ENCODE results near the gene MCM7. TPM values are rescaled to one million over a fixed set of nuclear protein-coding genes. Genes with fewer than 3 reads are reported as not detected.

MCM7 gene
- polyA plus RNA-seq, 3 donors: 6.9 to 61.1 (median 8.8) TPM

GRCh38 chr7:100118388-100119071 lies 17.3 kb upstream of the MCM7 start:
- no peaks in the 10 kb centered on the region for H3K27me3 ChIP-seq (ENCODE audit: control insufficient read depth in 2 of 2, insufficient read depth in 2 of 2, low read length in 2 of 2)
- Mint-ChIP-seq H3K36me3 (peaks cover 9 to 19% of the 10 kb centered on the region in 2 donors), H3K4me3 (peak overlapping the region; percentile 90 to 98), H3K9me3 (no peaks in the 10 kb centered on the region), H3K27ac (peak overlapping the region; percentile 97 to 99 (median 99)), H3K27me3 (ENCODE audit: low read depth in 3 of 3) (no peaks in the 10 kb centered on the region), H3K4me1 (peaks cover 34% of the 10 kb centered on the region)
- peaks cover 28 to 33% of the 10 kb centered on the region in 2 donors for H3K4me1 ChIP-seq (ENCODE audit: control insufficient read depth in 1 of 2, insufficient read depth in 2 of 2, low read length in 2 of 2)
- peaks cover 7 to 8% of the 10 kb centered on the region in 2 donors for H3K36me3 ChIP-seq (replicated peaks in 1 of 2; ENCODE audit: control insufficient read depth in 1 of 2, insufficient read depth in 2 of 2, low read length in 2 of 2)
- H3K4me3 ChIP-seq (replicated peaks in 1 of 3; ENCODE audit: low read depth in 2 of 3, low read length in 3 of 3): peak overlapping the region; percentile 53 to 91 (median 89)
- H3K9me3 ChIP-seq (replicated peaks in 1 of 2; ENCODE audit: control insufficient read depth in 1 of 2, insufficient read depth in 1 of 2, low read length in 2 of 2): no peaks in the 10 kb centered on the region
- no peaks in the 10 kb centered on the region for H4K20me1 ChIP-seq (ENCODE audit: insufficient read depth, low read length)
- TF ChIP-seq CTCF (IDR thresholded peaks at IDR 0.05): no peak
- no peak for DNase-seq
- H3K9ac ChIP-seq (ENCODE audit: insufficient read depth, low read length, poor library complexity, severe bottlenecking): peak overlapping the region; percentile 72
- peak overlapping the region; percentile 98 for H3K4me2 ChIP-seq (replicated peaks; ENCODE audit: extremely low read depth, low read length, poor library complexity, severe bottlenecking)
- H2AFZ ChIP-seq (ENCODE audit: insufficient read depth, low read depth, low read length, poor library complexity, severe bottlenecking): peak overlapping the region; percentile 91
- 22% methylated on average over 16 of the region's 18 CpGs for WGBS (ENCODE audit: insufficient coverage)
- H3K79me2 ChIP-seq (ENCODE audit: insufficient read depth, low read length): peaks cover 15% of the 10 kb centered on the region
- intact Hi-C loops (cut with micrococcal nuclease): loop anchor here in 1 of 2 donors (1.0 kb wide), 1 partner anchor 9 kb away; no protein-coding TSS in a partner anchor
- H3K27ac ChIP-seq (ENCODE audit: low read depth in 1 of 2, low read length in 2 of 2): peak overlapping the region; percentile 68 to 91

GRCh38 chr7:100115026-100115425 lies 13.8 kb upstream of the MCM7 start:
- H3K27me3 ChIP-seq (ENCODE audit: control insufficient read depth in 2 of 2, insufficient read depth in 2 of 2, low read length in 2 of 2): no peaks in the 10 kb centered on the region
- no peaks in the 10 kb centered on the region for H4K20me1 ChIP-seq (ENCODE audit: insufficient read depth, low read length)
- H2AFZ ChIP-seq (ENCODE audit: insufficient read depth, low read depth, low read length, poor library complexity, severe bottlenecking): no peak overlapping the region
- peaks cover 11% of the 10 kb centered on the region for H3K79me2 ChIP-seq (ENCODE audit: insufficient read depth, low read length)
- Mint-ChIP-seq H3K27me3 (ENCODE audit: low read depth in 3 of 3) (no peaks in the 10 kb centered on the region), H3K36me3 (peaks cover 30 to 51% of the 10 kb centered on the region in 2 donors), H3K27ac (peak overlapping the region in 1 of 7 donors; percentile 53), H3K9me3 (no peaks in the 10 kb centered on the region), H3K4me3 (no peak overlapping the region), H3K4me1 (peaks cover 23% of the 10 kb centered on the region)
- H3K9me3 ChIP-seq (replicated peaks in 1 of 2; ENCODE audit: control insufficient read depth in 1 of 2, insufficient read depth in 1 of 2, low read length in 2 of 2): no peaks in the 10 kb centered on the region
- WGBS (ENCODE audit: insufficient coverage): 98% methylated on average over 6 of the region's 7 CpGs
- H3K36me3 ChIP-seq (replicated peaks in 1 of 2; ENCODE audit: control insufficient read depth in 1 of 2, insufficient read depth in 2 of 2, low read length in 2 of 2): peaks cover 34 to 40% of the 10 kb centered on the region in 2 donors
- no peak overlapping the region for H3K4me3 ChIP-seq (replicated peaks in 1 of 3; ENCODE audit: low read depth in 2 of 3, low read length in 3 of 3)
- H3K9ac ChIP-seq (ENCODE audit: insufficient read depth, low read length, poor library complexity, severe bottlenecking): no peak overlapping the region
- intact Hi-C loops (cut with micrococcal nuclease): no loop called here
- no peak overlapping the region for H3K27ac ChIP-seq (ENCODE audit: low read depth in 1 of 2, low read length in 2 of 2)
- H3K4me2 ChIP-seq (replicated peaks; ENCODE audit: extremely low read depth, low read length, poor library complexity, severe bottlenecking): no peak overlapping the region
- no peak for TF ChIP-seq CTCF (IDR thresholded peaks at IDR 0.05)
- H3K4me1 ChIP-seq (ENCODE audit: control insufficient read depth in 1 of 2, insufficient read depth in 2 of 2, low read length in 2 of 2): peaks cover 13 to 16% of the 10 kb centered on the region in 2 donors
- DNase-seq: no peak
